ENCODE data around the gene FGA. TPM values are rescaled to one million over a fixed set of nuclear protein-coding genes. Genes with fewer than 3 reads are reported as not detected.

Gene FGA
- total RNA-seq, 4 donors from 2014 or later: not detected

DNA sequence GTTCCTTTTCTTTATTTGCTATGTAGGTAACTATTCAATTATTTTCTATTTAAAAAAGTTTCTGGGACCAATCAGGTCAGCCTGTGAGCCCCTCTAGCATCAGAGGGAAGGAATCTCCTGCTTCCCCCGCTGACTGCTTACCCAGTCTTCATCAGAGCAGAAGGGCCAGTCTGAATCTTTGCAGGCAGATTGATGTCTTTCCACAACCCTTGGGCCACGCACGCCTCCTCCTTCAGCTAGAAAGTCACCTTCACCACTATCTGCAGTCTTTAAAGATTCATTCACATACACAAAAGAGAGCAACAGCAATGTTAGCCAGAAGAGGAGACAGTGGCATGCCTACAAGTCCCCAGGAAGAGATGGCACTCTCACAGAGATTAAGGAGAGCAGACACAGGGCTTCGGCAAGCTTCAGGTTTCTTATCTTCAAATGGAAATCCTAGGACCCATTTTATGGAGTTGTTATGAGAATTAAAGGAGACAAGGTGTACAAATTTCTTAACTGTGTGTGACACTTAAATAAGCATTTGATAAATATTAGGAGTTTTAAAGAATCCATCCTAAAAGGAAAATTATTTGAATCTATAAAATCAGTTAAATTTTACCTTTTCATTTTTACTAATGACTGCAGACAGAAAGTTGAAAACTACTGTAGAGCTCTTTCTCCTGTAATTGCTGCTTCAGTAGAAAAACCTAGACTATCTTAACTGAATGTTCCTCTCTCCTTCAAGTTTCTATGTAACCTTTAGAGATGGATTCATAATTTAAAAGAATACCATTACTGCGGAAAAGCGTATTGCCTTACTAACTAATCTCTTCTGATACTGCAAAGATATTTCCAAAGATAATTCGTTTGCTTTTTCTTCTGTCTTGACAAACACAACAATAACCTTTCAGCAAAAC is 995 bp downstream of the FGA start:
- DNase-seq (ENCODE audit: low spot score in 2 of 2): no peak
- intact Hi-C loops (cut with DNase I; ENCODE audit: low total_unique reads): no loop called here
- H3K4me3 ChIP-seq (ENCODE audit: low read depth, poor library complexity, severe bottlenecking): no peak overlapping the region
- 66 to 72% methylated on average over 7 of the region's 7 CpGs for WGBS, 2 donors
- no peak for TF ChIP-seq POLR2A (IDR thresholded peaks at IDR 0.05)
- TF ChIP-seq, protein P1, sequence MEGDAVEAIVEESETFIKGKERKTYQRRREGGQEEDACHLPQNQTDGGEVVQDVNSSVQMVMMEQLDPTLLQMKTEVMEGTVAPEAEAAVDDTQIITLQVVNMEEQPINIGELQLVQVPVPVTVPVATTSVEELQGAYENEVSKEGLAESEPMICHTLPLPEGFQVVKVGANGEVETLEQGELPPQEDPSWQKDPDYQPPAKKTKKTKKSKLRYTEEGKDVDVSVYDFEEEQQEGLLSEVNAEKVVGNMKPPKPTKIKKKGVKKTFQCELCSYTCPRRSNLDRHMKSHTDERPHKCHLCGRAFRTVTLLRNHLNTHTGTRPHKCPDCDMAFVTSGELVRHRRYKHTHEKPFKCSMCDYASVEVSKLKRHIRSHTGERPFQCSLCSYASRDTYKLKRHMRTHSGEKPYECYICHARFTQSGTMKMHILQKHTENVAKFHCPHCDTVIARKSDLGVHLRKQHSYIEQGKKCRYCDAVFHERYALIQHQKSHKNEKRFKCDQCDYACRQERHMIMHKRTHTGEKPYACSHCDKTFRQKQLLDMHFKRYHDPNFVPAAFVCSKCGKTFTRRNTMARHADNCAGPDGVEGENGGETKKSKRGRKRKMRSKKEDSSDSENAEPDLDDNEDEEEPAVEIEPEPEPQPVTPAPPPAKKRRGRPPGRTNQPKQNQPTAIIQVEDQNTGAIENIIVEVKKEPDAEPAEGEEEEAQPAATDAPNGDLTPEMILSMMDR (IDR thresholded peaks at IDR 0.05): no peak

DNA sequence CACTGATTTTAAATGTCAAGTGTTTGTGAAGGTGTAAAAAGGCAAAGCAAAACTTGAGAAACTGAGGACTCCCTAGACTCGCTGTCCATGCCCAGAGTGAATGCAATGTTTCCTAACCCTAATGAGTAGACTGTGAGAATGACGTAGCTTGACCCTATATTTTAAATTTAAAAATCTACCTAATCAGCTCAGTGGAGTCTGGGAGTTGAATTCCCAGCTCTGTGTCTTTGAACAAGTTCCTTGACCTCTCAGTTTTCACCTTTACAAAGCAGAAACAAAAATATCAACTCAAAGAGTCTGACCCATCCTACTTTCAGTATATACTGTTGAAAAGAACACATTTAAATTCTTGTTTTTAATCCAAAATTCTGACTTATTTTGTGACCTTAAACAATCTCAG is 2.3 kb downstream of the FGA start:
- no peak for DNase-seq (ENCODE audit: low spot score in 2 of 2)
- TF ChIP-seq, protein P1 (IDR thresholded peaks at IDR 0.05): no peak
- TF ChIP-seq POLR2A (IDR thresholded peaks at IDR 0.05): no peak
- WGBS, 2 donors: 82 to 89% methylated on average over 2 of the region's 2 CpGs
- no peak overlapping the region for H3K4me3 ChIP-seq (ENCODE audit: low read depth, poor library complexity, severe bottlenecking)
- intact Hi-C loops (cut with DNase I; ENCODE audit: low total_unique reads): no loop called here

GRCh38 chr4:154586296-154587033 is 4.1 kb downstream of the FGA start:
- no peak overlapping the region for H3K4me3 ChIP-seq (ENCODE audit: low read depth, poor library complexity, severe bottlenecking)
- WGBS, 2 donors: 85 to 89% methylated on average over 13 of the region's 13 CpGs
- TF ChIP-seq, protein P1 (IDR thresholded peaks at IDR 0.05): no peak
- TF ChIP-seq POLR2A (IDR thresholded peaks at IDR 0.05): no peak
- no peak for DNase-seq (ENCODE audit: low spot score in 2 of 2)
- intact Hi-C loops (cut with DNase I; ENCODE audit: low total_unique reads): no loop called here

GRCh38 chr4:154585369-154586018 is 5.0 kb downstream of the FGA start:
- intact Hi-C loops (cut with DNase I; ENCODE audit: low total_unique reads): no loop called here
- DNase-seq (ENCODE audit: low spot score in 2 of 2): no peak
- WGBS, 2 donors: 90 to 91% methylated on average over 10 of the region's 10 CpGs
- no peak overlapping the region for H3K4me3 ChIP-seq (ENCODE audit: low read depth, poor library complexity, severe bottlenecking)
- no peak for TF ChIP-seq POLR2A (IDR thresholded peaks at IDR 0.05)
- TF ChIP-seq, protein P1 (IDR thresholded peaks at IDR 0.05): no peak

DNA sequence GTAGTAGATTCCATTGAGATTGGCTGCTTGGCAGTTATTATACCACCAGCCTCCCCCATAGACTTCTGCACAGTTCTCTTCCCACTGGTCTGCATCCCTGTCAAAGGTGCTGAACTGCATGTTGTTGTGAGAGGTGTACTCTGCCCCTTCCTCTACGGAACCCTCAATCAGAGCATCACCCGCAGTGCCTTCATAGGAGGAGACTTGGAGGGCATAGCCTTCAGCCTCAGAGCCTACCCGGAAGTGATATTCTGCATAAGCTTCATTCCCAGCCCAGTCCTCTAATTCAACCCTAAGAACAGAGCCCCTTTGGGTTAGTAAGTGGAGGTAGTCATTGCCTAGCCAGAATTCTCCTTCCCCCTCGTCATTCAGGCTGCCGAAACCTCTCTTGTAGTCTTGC is 6.3 kb downstream of the FGA start:
- no peak for DNase-seq (ENCODE audit: low spot score in 2 of 2)
- WGBS, 2 donors: 87 to 94% methylated on average over 5 of the region's 5 CpGs
- TF ChIP-seq POLR2A (IDR thresholded peaks at IDR 0.05): no peak
- TF ChIP-seq, protein P1 (IDR thresholded peaks at IDR 0.05): no peak
- H3K4me3 ChIP-seq (ENCODE audit: low read depth, poor library complexity, severe bottlenecking): no peak overlapping the region
- intact Hi-C loops (cut with DNase I; ENCODE audit: low total_unique reads): no loop called here

Data from lower leg skin (tissue), 4 donors.